ENCODE results near the gene LRRTM4.

- TF ChIP-seq CTCF (IDR thresholded peaks at IDR 0.05; ENCODE audit: poor library complexity): no peak
- TF ChIP-seq EZH2 (IDR thresholded peaks at IDR 0.05; ENCODE audit: borderline replicate concordance): no peak
Measured at GRCh38 chr2:76745605-76746004, 776.6 kb downstream of the LRRTM4 start.

Measured in hepatocyte (in vitro differentiated cells).